CD4-positive, alpha-beta T cell (primary cell): ENCODE data around the gene ZNF644. TPM values are rescaled to one million over a fixed set of nuclear protein-coding genes. Genes with fewer than 3 reads are reported as not detected.

Experiments
- ATAC-seq: fragments of 200-7000 bp; cut with Tn5 transposase; one replicate; pipeline ENCODE4 v1.10.0; 2022; ENCODE audit warnings: mild to moderate bottlenecking; ENCODE audit not compliant: poor library complexity
- CTCF ChIA-PET: fragments of 350-600 bp; sonication (Branson Sonifier 250); formaldehyde crosslinking; loops from one replicate; lab custom pipeline; 2021; ENCODE audit warnings: antibody characterized with exemption, inconsistent platforms; lab: Charles Lee
- POLR2A ChIA-PET: fragments of 350-600 bp; sonication (Branson Sonifier 250); formaldehyde crosslinking; loops from one replicate; lab custom pipeline; 2021; ENCODE audit warnings: antibody characterized with exemption, inconsistent platforms; lab: Charles Lee
- DNase-seq, 14 experiments: peaks; one replicate each; pipeline ENCODE4 v3.0.0-alpha.2; 2013 to 2020; ENCODE audit warnings: mixed read lengths in 2 of 14
- H3K27ac ChIP-seq, 2 donors: one replicate each; pipeline versions ENCODE4 v1.5.1 to v1.7.0; 2013; ENCODE audit warnings: low read length in 2 of 2, low read depth in 1 of 2, mild to moderate bottlenecking in 1 of 2
- H3K27me3 ChIP-seq, 2 experiments: 1 replicate in 1 of 2; 2 replicates in 1 of 2; pipeline versions ENCODE4 v1.6.1 to v1.7.0; 2013; ENCODE audit warnings: low read length in 2 of 2, control low read depth in 1 of 2, mild to moderate bottlenecking in 1 of 2, moderate library complexity in 1 of 2; ENCODE audit not compliant: insufficient read depth in 2 of 2, control insufficient read depth in 1 of 2
- H3K36me3 ChIP-seq: one replicate; pipeline ENCODE4 v1.6.1; 2013; ENCODE audit warnings: low read length, control low read depth; ENCODE audit not compliant: insufficient read depth
- H3K4me1 ChIP-seq: one replicate; pipeline ENCODE4 v1.6.1; 2013; ENCODE audit warnings: low read length, control low read depth; ENCODE audit not compliant: insufficient read depth
- H3K4me3 ChIP-seq: one replicate; pipeline ENCODE4 v1.5.1; 2013; ENCODE audit warnings: mild to moderate bottlenecking, low read length, moderate library complexity
- H3K9me3 ChIP-seq, 2 experiments: 1 replicate in 1 of 2; 2 replicates in 1 of 2; pipeline versions ENCODE4 v1.6.1 to v1.7.0; 2013; ENCODE audit warnings: low read length in 2 of 2, mild to moderate bottlenecking in 2 of 2, control low read depth in 1 of 2, moderate library complexity in 1 of 2; ENCODE audit not compliant: control insufficient read depth in 1 of 2, insufficient read depth in 1 of 2
- H3K27ac Mint-ChIP-seq: one replicate; pipeline ENCODE4 v1.8.0; 2020; ENCODE audit warnings: mixed read lengths
- H3K27me3 Mint-ChIP-seq: one replicate; pipeline ENCODE4 v1.8.0; 2021; ENCODE audit warnings: mixed read lengths
- H3K36me3 Mint-ChIP-seq: one replicate; pipeline ENCODE4 v1.8.0; 2021; ENCODE audit warnings: low read depth, mixed read lengths
- H3K4me1 Mint-ChIP-seq: one replicate; pipeline ENCODE4 v1.8.0; 2021; ENCODE audit warnings: low read depth, mixed read lengths
- H3K4me3 Mint-ChIP-seq: one replicate; pipeline ENCODE4 v1.8.0; 2020; ENCODE audit warnings: mild to moderate bottlenecking, mixed read lengths
- H3K9me3 Mint-ChIP-seq: one replicate; pipeline ENCODE4 v1.8.0; 2020; ENCODE audit warnings: mixed read lengths
- intact Hi-C, 2 experiments: fragments of 100-400 bp; cut with DNase I in 1 of 2; cut with micrococcal nuclease in 1 of 2; formaldehyde crosslinking; loops; one replicate each; pipeline versions ENCODE4 v1.15.1 to v1.9.0; 2023 to 2025; cut with DNase I, micrococcal nuclease
- total RNA-seq, 174 experiments: library from RNA in 2 of 174; stranded (reverse) in 2 of 174; gene quantifications; one replicate each; pipeline ENCODE4 v1.2.3 and lab custom pipeline; 2021 to 2026
- TF ChIP-seq, protein P1 (sequence below): fragments of 200-600 bp; IDR thresholded peaks from one replicate; pipeline ENCODE4 v1.8.0; 2022; ENCODE audit warnings: antibody characterized with exemption, mild to moderate bottlenecking

The ZNF644 gene
- total RNA-seq, 2 experiments from 2014 or later: 93.3 to 101 TPM

DNA sequence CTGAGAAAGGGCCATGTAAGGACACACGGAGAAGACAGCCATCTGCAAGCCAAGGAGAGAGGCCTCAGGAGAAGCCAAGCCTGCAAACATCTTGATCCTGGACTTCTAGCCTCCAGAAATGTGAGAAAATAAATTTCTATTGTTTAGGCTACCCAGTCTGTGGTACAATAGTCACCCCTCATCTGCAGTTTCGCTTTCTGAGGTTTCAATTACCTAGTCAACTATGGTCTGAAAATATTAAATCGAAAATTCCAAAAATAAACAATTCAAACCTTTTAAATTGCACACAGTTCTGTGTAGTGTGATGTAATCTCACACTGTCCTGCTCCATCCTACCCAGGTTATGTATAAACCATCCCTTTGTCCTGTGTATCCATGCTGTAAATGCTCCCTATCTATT is 52.6 kb downstream of the ZNF644 start:
- ChIA-PET POLR2A (no interaction called here), CTCF (no interaction called here)
- Mint-ChIP-seq H3K27ac (no peak overlapping the region), H3K36me3 (peaks cover 45% of the 10 kb centered on the region), H3K9me3 (no peaks in the 10 kb centered on the region), H3K4me3 (no peak overlapping the region), H3K4me1 (peaks cover 73% of the 10 kb centered on the region), H3K27me3 (no peaks in the 10 kb centered on the region)
- ATAC-seq (no peak), DNase-seq (no peak)
- H3K27ac ChIP-seq: no peak overlapping the region
- H3K4me1 ChIP-seq: no peaks in the 10 kb centered on the region
- H3K36me3 ChIP-seq: peaks cover 12% of the 10 kb centered on the region
- intact Hi-C loops: loop anchor here (10.0 kb wide), 2 partner anchors 46 to 244 kb away; no protein-coding TSS in a partner anchor
- no peaks in the 10 kb centered on the region for H3K9me3 ChIP-seq
- no peaks in the 10 kb centered on the region for H3K27me3 ChIP-seq
- no peak overlapping the region for H3K4me3 ChIP-seq
- TF ChIP-seq, protein P1, sequence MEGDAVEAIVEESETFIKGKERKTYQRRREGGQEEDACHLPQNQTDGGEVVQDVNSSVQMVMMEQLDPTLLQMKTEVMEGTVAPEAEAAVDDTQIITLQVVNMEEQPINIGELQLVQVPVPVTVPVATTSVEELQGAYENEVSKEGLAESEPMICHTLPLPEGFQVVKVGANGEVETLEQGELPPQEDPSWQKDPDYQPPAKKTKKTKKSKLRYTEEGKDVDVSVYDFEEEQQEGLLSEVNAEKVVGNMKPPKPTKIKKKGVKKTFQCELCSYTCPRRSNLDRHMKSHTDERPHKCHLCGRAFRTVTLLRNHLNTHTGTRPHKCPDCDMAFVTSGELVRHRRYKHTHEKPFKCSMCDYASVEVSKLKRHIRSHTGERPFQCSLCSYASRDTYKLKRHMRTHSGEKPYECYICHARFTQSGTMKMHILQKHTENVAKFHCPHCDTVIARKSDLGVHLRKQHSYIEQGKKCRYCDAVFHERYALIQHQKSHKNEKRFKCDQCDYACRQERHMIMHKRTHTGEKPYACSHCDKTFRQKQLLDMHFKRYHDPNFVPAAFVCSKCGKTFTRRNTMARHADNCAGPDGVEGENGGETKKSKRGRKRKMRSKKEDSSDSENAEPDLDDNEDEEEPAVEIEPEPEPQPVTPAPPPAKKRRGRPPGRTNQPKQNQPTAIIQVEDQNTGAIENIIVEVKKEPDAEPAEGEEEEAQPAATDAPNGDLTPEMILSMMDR: no peak

DNA sequence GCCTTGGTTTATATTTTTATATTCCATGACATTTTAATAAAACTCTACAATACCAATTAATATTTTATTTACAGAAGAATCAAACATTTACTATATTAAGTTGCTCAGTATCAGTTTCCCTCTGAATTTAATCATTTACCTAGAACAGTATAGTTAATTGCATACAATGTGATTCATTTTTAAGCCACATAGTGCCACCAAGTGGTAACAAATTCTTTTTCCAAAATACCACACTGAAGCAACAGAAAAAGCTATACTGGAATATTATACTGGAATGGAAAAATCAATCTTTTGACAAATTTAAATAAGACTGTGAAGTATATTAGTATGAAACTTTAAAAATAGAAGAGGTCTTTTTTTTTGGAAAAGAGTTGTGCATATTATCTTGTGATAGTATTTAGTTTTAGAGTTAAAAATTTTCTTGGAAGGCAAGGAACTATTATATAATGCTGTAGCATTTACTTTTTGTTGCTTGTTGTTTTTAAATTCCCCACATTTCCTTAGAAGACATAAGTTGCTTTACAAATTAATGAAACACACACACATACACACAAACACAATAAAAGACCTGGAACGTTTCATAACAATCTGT is 57.3 kb downstream of the ZNF644 start:
- no peak overlapping the region for H3K27ac ChIP-seq
- ChIA-PET POLR2A (no interaction called here), CTCF (interaction anchor here (1.0 kb wide), 1 partner anchor 9 kb away, joined by 7 read pairs; no protein-coding TSS in a partner anchor)
- peaks cover 68% of the 10 kb centered on the region for H3K4me1 Mint-ChIP-seq
- H3K9me3 Mint-ChIP-seq: no peaks in the 10 kb centered on the region
- peak in 3 of 14 experiments; percentile 20 to 30 (median 24) for DNase-seq
- H3K4me1 ChIP-seq: no peaks in the 10 kb centered on the region
- peak; percentile 37 for ATAC-seq
- no peak overlapping the region for H3K4me3 Mint-ChIP-seq
- H3K27me3 Mint-ChIP-seq: no peaks in the 10 kb centered on the region
- no peak overlapping the region for H3K4me3 ChIP-seq
- TF ChIP-seq, protein P1: peak; percentile 66
- H3K36me3 Mint-ChIP-seq: peaks cover 34% of the 10 kb centered on the region
- intact Hi-C loops: loop anchor here (1.0 to 10.0 kb wide), 5 partner anchors 50 to 386 kb away; no protein-coding TSS in a partner anchor
- no peak overlapping the region for H3K27ac Mint-ChIP-seq
- no peaks in the 10 kb centered on the region for H3K9me3 ChIP-seq
- H3K27me3 ChIP-seq: no peaks in the 10 kb centered on the region
- no peaks in the 10 kb centered on the region for H3K36me3 ChIP-seq

DNA sequence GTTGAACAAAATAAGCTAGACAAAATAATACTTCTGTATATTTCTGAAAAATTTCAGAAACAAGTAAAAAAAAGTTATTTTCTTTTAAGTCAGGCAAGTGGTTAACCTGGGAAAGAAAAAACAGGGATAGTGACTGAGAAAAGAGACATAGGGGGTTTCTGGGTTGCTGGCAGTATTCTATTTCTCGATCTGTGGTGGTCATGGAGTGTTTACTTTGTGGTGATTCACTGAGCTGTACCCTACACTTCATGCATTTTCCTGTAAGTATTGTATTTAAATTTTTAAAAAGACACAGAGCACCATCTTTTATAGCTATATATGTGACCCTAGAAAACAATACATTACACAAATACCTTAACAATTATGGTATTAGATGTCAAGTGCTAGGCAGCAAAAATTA is 58.2 kb downstream of the ZNF644 start:
- H3K4me1 ChIP-seq: no peaks in the 10 kb centered on the region
- DNase-seq (no peak), ATAC-seq (no peak)
- H3K27ac ChIP-seq: no peak overlapping the region
- no peaks in the 10 kb centered on the region for H3K27me3 ChIP-seq
- Mint-ChIP-seq H3K4me3 (no peak overlapping the region), H3K27ac (no peak overlapping the region), H3K27me3 (no peaks in the 10 kb centered on the region), H3K4me1 (peaks cover 69% of the 10 kb centered on the region), H3K36me3 (peaks cover 40% of the 10 kb centered on the region), H3K9me3 (no peaks in the 10 kb centered on the region)
- H3K9me3 ChIP-seq: no peaks in the 10 kb centered on the region
- POLR2A ChIA-PET: no interaction called here
- H3K36me3 ChIP-seq: no peaks in the 10 kb centered on the region
- intact Hi-C loops: loop anchor here (1.0 to 10.0 kb wide), 5 partner anchors 51 to 385 kb away; no protein-coding TSS in a partner anchor
- TF ChIP-seq, protein P1: no peak
- CTCF ChIA-PET: interaction anchor here (1.0 kb wide), 1 partner anchor 11 kb away, joined by 3 read pairs; no protein-coding TSS in a partner anchor
- no peak overlapping the region for H3K4me3 ChIP-seq
